Activated T-helper 17 cell treated with anti-CD3 and anti-CD28 coated beads, Interleukin-2, amount 50 U/mL, for 72 hours (primary cell): Measurements from ENCODE around the gene POU6F1. TPM values are rescaled to one million over a fixed set of nuclear protein-coding genes. Genes with fewer than 3 reads are reported as not detected.

Experiments
- ATAC-seq: fragments of 150-1000 bp; cut with Tn5 transposase; replicated peaks from 2 replicates; pipeline ENCODE4 v1.10.0; 2021; ENCODE audit warnings: mild to moderate bottlenecking, moderate library complexity
- H3K27ac Mint-ChIP-seq: one replicate; pipeline ENCODE4 v1.8.0; 2022; ENCODE audit warnings: mixed read lengths
- H3K27me3 Mint-ChIP-seq: one replicate; pipeline ENCODE4 v1.8.0; 2022; ENCODE audit warnings: mixed read lengths
- H3K36me3 Mint-ChIP-seq: one replicate; pipeline ENCODE4 v1.8.0; 2022; ENCODE audit warnings: low read depth, mild to moderate bottlenecking, mixed read lengths
- H3K4me1 Mint-ChIP-seq: one replicate; pipeline ENCODE4 v1.8.0; 2022; ENCODE audit warnings: mixed read lengths
- H3K4me3 Mint-ChIP-seq: one replicate; pipeline ENCODE4 v1.8.0; 2022; ENCODE audit warnings: mild to moderate bottlenecking, mixed read lengths
- H3K9me3 Mint-ChIP-seq: one replicate; pipeline ENCODE4 v1.8.0; 2022; ENCODE audit warnings: mixed read lengths
- total RNA-seq, 2 donors: library from RNA; stranded (reverse); gene quantifications; one replicate each; pipeline ENCODE4 v1.2.3, GENCODE V29; 2022

POU6F1 gene
- total RNA-seq, 2 donors from 2014 or later, result 6.9 to 25.2 TPM

- H3K9me3 Mint-ChIP-seq, result no peaks in the 10 kb centered on the region
These were observed 512 bp downstream of the POU6F1 start for GRCh38 chr12:51217133-51217967.

GRCh38 chr12:51216642-51217041, 1.2 kb downstream of the POU6F1 start:
- Mint-ChIP-seq H3K27ac (peak overlapping the region; percentile 79), H3K36me3 (peaks cover 7% of the 10 kb centered on the region), H3K4me1 (peaks cover 19% of the 10 kb centered on the region), H3K27me3 (no peaks in the 10 kb centered on the region), H3K4me3 (peak overlapping the region; percentile 75), H3K9me3 (no peaks in the 10 kb centered on the region)
- ATAC-seq, result no peak

More at GRCh38 chr12:51217133-51217967, 512 bp downstream of the POU6F1 start:
- peak overlapping the region; percentile 94 for H3K27ac Mint-ChIP-seq
- H3K36me3 Mint-ChIP-seq, result peaks cover 7% of the 10 kb centered on the region
- H3K27me3 Mint-ChIP-seq, result no peaks in the 10 kb centered on the region
- peaks cover 21% of the 10 kb centered on the region for H3K4me1 Mint-ChIP-seq
- ATAC-seq, result peak; percentile 55
- peak overlapping the region; percentile 93 for H3K4me3 Mint-ChIP-seq

GRCh38 chr12:51214895-51215294, 3.0 kb downstream of the POU6F1 start:
- no peak overlapping the region for H3K4me3 Mint-ChIP-seq
- H3K36me3 Mint-ChIP-seq, result peaks cover 7% of the 10 kb centered on the region
- no peaks in the 10 kb centered on the region for H3K27me3 Mint-ChIP-seq
- no peak overlapping the region for H3K27ac Mint-ChIP-seq
- ATAC-seq, result no peak
- peaks cover 19% of the 10 kb centered on the region for H3K4me1 Mint-ChIP-seq
- H3K9me3 Mint-ChIP-seq, result no peaks in the 10 kb centered on the region

DNA sequence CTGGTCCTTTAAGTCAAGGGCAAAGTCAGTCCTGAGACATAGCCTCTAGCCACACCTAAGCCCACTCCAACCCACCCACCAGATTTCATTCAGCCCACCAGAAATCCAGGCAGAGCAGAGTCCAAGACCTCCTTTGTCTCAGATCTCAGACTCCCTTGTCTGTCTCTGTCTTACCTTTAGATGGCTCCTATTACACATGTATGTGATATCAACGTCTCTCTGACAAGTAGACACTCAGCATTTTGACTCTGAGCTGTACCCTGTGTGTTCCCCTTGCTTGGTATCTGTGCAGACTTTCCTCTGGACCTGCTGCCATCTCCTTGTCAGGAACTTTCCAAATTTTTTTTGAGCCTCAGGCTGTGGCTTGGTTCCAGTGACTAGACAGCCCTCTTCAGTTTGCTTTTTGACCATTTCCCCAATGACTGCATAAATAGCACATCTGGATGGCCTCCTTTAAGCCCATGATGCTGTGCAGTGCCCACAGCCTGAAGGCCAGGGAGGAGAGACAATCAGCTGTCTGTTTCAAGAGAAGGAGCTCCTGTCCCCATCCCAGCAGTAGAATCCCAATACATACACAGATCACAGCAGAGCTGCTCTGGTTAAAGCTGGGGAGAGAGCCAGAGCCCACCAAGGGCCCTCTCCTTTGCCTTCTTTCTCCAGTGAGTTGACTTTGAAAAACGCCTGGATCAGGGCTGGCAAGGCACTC, 7.0 kb downstream of the POU6F1 start:
- Mint-ChIP-seq H3K36me3 (peaks cover 7% of the 10 kb centered on the region), H3K27me3 (no peaks in the 10 kb centered on the region), H3K9me3 (no peaks in the 10 kb centered on the region), H3K4me1 (peaks cover 5% of the 10 kb centered on the region), H3K27ac (peak overlapping the region; percentile 36), H3K4me3 (no peak overlapping the region)
- no peak for ATAC-seq

DNA sequence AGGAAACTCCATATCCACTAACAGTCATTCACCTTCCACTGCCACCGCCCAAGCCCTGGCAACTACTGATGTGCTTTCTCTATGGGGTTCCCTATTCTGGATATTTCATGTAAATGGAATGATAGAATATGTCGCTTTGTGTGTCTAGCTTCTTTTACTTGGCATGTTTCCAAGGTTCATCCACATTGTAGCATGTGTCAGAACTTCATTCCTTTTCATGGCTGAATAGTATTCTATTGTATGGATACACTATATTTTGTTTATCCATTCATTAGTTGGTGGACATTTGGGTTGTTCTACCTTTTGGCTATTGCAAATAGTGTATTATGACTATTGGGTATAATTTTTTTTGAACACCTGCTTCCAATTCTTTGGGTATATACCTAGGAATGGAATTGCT, 8.6 kb downstream of the POU6F1 start:
- ATAC-seq, result no peak
- Mint-ChIP-seq H3K4me1 (peaks cover 2% of the 10 kb centered on the region), H3K9me3 (no peaks in the 10 kb centered on the region), H3K27ac (peak overlapping the region; percentile 65), H3K36me3 (peaks cover 3% of the 10 kb centered on the region), H3K27me3 (no peaks in the 10 kb centered on the region), H3K4me3 (no peak overlapping the region)

DNA sequence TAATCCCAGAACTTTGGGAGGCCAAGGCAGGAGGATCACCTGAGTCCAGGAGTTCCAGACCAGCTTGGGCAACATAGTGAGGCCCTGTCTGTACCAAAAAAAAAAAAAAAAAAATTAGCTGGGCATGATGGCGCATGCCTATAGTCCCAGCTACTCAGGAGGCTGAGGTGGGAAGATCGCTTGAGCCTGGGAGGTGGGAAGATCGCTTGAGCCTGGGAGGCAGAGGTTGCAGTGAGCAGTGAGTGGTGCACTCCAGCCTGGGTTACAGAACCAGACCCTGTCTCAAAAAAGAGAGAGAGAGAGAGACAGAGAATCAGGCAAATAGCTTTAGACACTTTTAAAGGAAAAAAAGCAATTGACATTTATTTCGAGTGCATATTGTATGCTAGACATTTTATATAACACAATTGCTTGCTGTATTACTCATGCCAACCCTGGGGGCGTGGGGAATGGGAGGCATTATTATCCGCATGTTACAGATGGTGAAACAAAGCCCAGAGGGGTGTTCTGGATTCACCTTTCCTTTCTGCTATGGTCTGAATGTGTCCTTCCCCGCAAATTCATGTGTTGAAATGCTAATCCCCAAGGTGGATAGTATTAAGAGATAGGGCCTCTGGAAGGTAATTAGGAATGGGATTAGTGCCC, 9.7 kb downstream of the POU6F1 start:
- no peaks in the 10 kb centered on the region for H3K9me3 Mint-ChIP-seq
- H3K27ac Mint-ChIP-seq, result no peak overlapping the region
- H3K4me1 Mint-ChIP-seq, result peaks cover 8% of the 10 kb centered on the region
- H3K36me3 Mint-ChIP-seq, result no peaks in the 10 kb centered on the region
- no peaks in the 10 kb centered on the region for H3K27me3 Mint-ChIP-seq
- H3K4me3 Mint-ChIP-seq, result no peak overlapping the region
- no peak for ATAC-seq

- peaks cover 16% of the 10 kb centered on the region for H3K4me1 Mint-ChIP-seq
- no peak for ATAC-seq
- no peaks in the 10 kb centered on the region for H3K27me3 Mint-ChIP-seq
- H3K27ac Mint-ChIP-seq, result no peak overlapping the region
- no peak overlapping the region for H3K4me3 Mint-ChIP-seq
- no peaks in the 10 kb centered on the region for H3K9me3 Mint-ChIP-seq
- no peaks in the 10 kb centered on the region for H3K36me3 Mint-ChIP-seq
These were observed 12.5 kb downstream of the POU6F1 start for GRCh38 chr12:51205350-51205749.

- peak overlapping the region; percentile 84 for H3K27ac Mint-ChIP-seq
- H3K27me3 Mint-ChIP-seq, result no peaks in the 10 kb centered on the region
- ATAC-seq, result peak; percentile 94
These were observed 15.1 kb downstream of the POU6F1 start for GRCh38 chr12:51202718-51203117.

GRCh38 chr12:51200806-51201205, 17.1 kb downstream of the POU6F1 start:
- H3K9me3 Mint-ChIP-seq, result no peaks in the 10 kb centered on the region
- H3K36me3 Mint-ChIP-seq, result no peaks in the 10 kb centered on the region
- H3K4me1 Mint-ChIP-seq, result peaks cover 16% of the 10 kb centered on the region
- H3K27ac Mint-ChIP-seq, result peak overlapping the region; percentile 50
- no peaks in the 10 kb centered on the region for H3K27me3 Mint-ChIP-seq
- no peak overlapping the region for H3K4me3 Mint-ChIP-seq
- ATAC-seq, result no peak

More at GRCh38 chr12:51202718-51203117, 15.1 kb downstream of the POU6F1 start:
- Mint-ChIP-seq H3K4me3 (peak overlapping the region; percentile 43), H3K4me1 (peaks cover 16% of the 10 kb centered on the region), H3K36me3 (no peaks in the 10 kb centered on the region), H3K9me3 (no peaks in the 10 kb centered on the region)

DNA sequence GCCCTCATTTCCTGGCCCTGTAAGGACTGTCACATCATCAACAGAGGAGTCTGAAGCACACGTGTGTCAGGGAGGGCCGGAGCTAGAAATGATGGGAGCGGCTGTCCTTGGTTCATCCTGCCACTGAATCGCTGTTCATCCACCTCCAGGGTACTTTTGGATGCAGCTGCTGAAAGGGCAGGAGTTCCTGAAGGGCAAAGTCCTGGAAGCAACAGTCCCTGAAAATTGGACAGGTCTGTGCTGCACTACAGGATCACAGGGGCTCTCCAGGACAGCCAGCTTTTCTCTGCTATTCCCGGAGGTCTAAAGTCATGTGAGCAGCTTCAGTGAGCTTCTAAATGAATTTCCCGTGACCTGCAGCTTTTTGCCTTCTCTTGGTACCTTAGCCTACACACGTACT, 17.7 kb downstream of the POU6F1 start:
- Mint-ChIP-seq H3K4me1 (peaks cover 16% of the 10 kb centered on the region), H3K4me3 (no peak overlapping the region), H3K9me3 (no peaks in the 10 kb centered on the region), H3K36me3 (no peaks in the 10 kb centered on the region), H3K27me3 (no peaks in the 10 kb centered on the region), H3K27ac (no peak overlapping the region)
- no peak for ATAC-seq

DNA sequence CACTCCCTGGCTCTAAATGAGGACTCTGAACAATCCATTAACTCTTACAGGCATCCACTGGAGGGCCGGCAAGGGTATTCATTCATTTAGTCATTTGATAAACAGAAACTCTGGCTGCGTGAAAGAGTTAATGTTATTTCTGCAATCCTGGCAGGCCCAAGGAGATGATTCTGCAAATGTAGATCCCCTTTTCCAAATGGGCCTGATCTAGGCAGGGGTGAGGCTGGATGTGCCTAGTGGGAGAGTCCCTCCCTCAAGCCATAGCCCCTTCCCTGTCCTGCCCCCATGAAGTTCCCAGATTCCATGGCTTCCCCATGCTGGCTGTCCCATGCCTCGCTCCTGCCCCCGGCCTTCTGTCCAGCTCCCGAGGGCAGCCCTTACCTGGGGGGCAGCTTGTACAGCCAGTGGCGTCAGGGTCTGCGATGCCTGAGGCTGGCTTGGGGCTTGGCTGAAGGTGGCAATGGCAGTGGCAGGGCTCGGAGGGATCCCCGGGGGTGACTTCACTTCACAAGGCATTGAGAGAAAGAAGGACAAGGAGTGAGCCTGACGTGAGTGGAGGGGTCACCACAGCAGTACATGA, 18.4 kb downstream of the POU6F1 start:
- Mint-ChIP-seq H3K4me3 (no peak overlapping the region), H3K27ac (no peak overlapping the region), H3K9me3 (no peaks in the 10 kb centered on the region), H3K36me3 (no peaks in the 10 kb centered on the region), H3K27me3 (no peaks in the 10 kb centered on the region), H3K4me1 (peaks cover 16% of the 10 kb centered on the region)
- ATAC-seq, result no peak

DNA sequence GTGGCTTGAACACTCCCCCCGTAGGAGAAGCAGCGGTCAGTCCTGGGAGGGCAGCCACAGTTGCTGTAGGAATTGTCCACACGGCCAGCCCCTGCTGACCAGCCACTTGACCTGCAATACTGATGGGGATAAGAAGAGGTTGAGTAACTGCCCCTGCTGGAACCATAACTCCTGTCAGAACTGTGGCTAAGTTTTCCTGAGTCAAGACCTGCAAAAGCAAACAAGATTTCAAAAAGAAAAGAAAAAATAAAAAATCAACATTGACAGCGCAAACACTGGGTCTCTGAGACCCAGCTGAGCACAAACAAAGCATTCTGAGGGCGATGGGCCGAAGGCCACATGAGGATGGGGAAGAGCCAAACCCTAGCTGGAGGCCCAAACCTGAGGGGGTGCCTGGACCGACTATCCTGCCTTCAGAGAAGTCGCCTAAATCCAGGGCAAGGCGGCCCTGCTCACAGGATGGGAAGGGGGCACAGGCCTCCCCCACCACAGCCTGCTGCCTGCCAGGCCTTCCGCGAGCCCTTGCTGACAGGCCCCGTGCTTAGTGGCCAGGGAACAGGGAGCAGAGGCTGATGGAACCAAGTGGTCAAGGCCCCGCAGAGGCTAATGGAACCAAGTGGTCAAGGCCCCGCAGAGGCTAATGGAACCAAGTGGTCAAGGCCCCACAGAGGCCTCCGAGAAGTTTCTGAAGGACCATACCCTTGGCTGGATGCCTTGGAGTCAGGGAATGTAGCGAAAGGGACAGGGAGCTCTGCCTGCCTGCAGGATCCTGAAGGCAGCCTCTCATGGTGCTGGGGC, 19.1 kb downstream of the POU6F1 start:
- H3K4me3 Mint-ChIP-seq, result no peak overlapping the region
- no peaks in the 10 kb centered on the region for H3K36me3 Mint-ChIP-seq
- H3K27ac Mint-ChIP-seq, result peak overlapping the region; percentile 36
- no peaks in the 10 kb centered on the region for H3K9me3 Mint-ChIP-seq
- no peaks in the 10 kb centered on the region for H3K27me3 Mint-ChIP-seq
- ATAC-seq, result no peak
- H3K4me1 Mint-ChIP-seq, result peaks cover 15% of the 10 kb centered on the region

DNA sequence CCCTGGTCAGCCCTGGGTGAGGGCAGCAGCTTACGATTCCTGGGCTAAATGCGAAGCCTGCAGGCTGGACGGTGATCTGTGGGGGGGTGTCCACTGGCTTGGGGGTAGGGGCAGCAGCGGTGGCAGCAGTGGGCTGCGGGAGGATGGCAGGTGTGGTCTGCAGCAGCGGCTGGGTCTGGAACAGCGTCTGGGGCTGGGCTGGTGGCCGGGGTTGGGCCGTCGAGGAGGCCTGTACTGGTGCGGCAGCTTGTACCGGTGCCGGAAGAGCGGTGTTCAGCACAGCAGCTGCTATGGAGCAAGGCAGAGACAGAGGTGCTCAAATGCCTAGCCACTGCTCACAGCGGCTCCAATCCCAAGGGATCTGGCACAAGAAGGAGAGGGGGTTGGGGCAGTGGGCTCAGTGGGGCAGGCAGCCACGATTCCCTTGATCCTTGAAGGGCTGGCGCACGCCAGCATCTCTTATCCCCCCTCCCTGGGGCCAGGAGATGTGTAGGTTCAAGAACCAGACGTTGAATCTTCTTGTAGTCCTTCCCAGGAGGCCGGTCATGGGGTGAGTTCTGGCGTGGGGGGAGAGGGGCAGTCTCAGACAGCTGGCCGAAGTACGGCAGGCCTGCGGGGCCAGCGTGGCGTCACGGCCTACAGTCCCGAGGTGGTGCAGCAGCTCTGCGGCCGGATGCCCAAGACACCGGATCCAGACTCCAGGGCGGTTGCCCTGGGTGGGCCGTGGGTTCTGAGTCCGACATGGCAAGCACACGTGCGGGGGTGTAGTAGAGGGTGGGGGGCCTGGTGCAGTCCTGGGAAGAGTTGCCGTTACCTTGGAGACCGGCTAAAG, 19.9 kb downstream of the POU6F1 start:
- no peaks in the 10 kb centered on the region for H3K36me3 Mint-ChIP-seq
- H3K4me1 Mint-ChIP-seq, result peaks cover 7% of the 10 kb centered on the region
- no peaks in the 10 kb centered on the region for H3K27me3 Mint-ChIP-seq
- ATAC-seq, result no peak
- no peak overlapping the region for H3K4me3 Mint-ChIP-seq
- peak overlapping the region; percentile 36 for H3K27ac Mint-ChIP-seq
- H3K9me3 Mint-ChIP-seq, result no peaks in the 10 kb centered on the region
